Mesothelial cell of epicardium (in vitro differentiated cells): ENCODE measurements around the gene CDK5R2. TPM values are rescaled to one million over a fixed set of nuclear protein-coding genes. Genes with fewer than 3 reads are reported as not detected.
A peak's percentile ranks its signal among the peaks of the same experiment; 100 is the strongest.

Source experiments
- DNase-seq, 2 experiments: peaks; one replicate each; pipeline ENCODE4 v3.0.0; 2021; ENCODE audit warnings: low spot score in 2 of 2; ENCODE audit not compliant: unreplicated experiment in 2 of 2
- H3K27ac Mint-ChIP-seq: 2 replicates; pipeline ENCODE4 v1.8.0; 2021; ENCODE audit warnings: mixed read lengths
- H3K27me3 Mint-ChIP-seq: 2 replicates; pipeline ENCODE4 v1.8.0; 2021; ENCODE audit warnings: low read depth, mixed read lengths
- H3K36me3 Mint-ChIP-seq: 2 replicates; pipeline ENCODE4 v1.8.0; 2021; ENCODE audit warnings: mixed read lengths
- H3K4me1 Mint-ChIP-seq: 2 replicates; pipeline ENCODE4 v1.8.0; 2021; ENCODE audit warnings: mixed read lengths
- H3K4me3 Mint-ChIP-seq: 2 replicates; pipeline ENCODE4 v1.8.0; 2021; ENCODE audit warnings: mild to moderate bottlenecking, moderate library complexity, mixed read lengths
- H3K9me3 Mint-ChIP-seq: 2 replicates; pipeline ENCODE4 v1.8.0; 2021; ENCODE audit warnings: mixed read lengths
- total RNA-seq: library from RNA; stranded (reverse); gene quantifications from 3 replicates; pipeline ENCODE4 v1.2.1, GENCODE V29; 2021
- TF ChIP-seq, protein P1 (sequence below): fragments of 200-600 bp; sonication (generic); IDR thresholded peaks from one replicate; pipeline ENCODE4 v1.5.0; 2021; ENCODE audit warnings: antibody characterized with exemption; ENCODE audit not compliant: unreplicated experiment

Gene CDK5R2
- total RNA-seq, result 0.69 to 0.97 TPM (median 0.90 TPM) in 3 replicates

- Mint-ChIP-seq H3K4me1 (peaks cover 38% of the 10 kb centered on the region), H3K27me3 (peaks cover 81% of the 10 kb centered on the region), H3K9me3 (no peaks in the 10 kb centered on the region), H3K27ac (no peak within 1 kb of the TSS), H3K36me3 (no peaks in the 10 kb centered on the region), H3K4me3 (peak within 1 kb of the TSS; percentile 80)
- peak; percentile 85 to 94 for DNase-seq
- TF ChIP-seq, protein P1, sequence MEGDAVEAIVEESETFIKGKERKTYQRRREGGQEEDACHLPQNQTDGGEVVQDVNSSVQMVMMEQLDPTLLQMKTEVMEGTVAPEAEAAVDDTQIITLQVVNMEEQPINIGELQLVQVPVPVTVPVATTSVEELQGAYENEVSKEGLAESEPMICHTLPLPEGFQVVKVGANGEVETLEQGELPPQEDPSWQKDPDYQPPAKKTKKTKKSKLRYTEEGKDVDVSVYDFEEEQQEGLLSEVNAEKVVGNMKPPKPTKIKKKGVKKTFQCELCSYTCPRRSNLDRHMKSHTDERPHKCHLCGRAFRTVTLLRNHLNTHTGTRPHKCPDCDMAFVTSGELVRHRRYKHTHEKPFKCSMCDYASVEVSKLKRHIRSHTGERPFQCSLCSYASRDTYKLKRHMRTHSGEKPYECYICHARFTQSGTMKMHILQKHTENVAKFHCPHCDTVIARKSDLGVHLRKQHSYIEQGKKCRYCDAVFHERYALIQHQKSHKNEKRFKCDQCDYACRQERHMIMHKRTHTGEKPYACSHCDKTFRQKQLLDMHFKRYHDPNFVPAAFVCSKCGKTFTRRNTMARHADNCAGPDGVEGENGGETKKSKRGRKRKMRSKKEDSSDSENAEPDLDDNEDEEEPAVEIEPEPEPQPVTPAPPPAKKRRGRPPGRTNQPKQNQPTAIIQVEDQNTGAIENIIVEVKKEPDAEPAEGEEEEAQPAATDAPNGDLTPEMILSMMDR, result no peak
These were observed at the start of gene CDK5R2 for GRCh38 chr2:218959141-218959731. Gene CDK5R2 (plus strand): TSS chr2:218959666. CDS start chr2:218959821, 155 bp downstream.

DNA sequence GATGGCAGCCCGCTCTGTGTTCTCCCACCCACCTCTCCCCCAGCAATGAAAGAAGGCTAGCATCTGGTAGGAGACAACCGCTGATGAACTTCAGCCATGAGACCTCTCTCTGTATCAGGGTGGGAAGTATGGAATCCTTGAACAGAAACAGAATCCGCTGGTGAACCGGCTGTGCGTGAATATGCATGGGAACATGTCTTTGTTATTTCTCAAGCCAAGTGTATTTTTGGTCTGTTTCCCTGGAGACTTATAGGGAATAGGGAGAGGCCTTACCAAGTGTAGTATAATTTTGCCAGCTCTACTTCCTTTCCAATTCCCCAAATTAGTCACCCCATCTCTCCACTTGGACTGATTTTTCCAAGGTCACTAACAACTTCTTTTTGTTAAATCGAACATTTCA lies 48.7 kb upstream of the CDK5R2 start:
- no peaks in the 10 kb centered on the region for H3K9me3 Mint-ChIP-seq
- H3K4me1 Mint-ChIP-seq, result peaks cover 13% of the 10 kb centered on the region
- DNase-seq, result no peak
- H3K27ac Mint-ChIP-seq, result no peak overlapping the region
- H3K4me3 Mint-ChIP-seq, result no peak overlapping the region
- peaks cover 12% of the 10 kb centered on the region for H3K27me3 Mint-ChIP-seq
- TF ChIP-seq, protein P1, result no peak
- no peaks in the 10 kb centered on the region for H3K36me3 Mint-ChIP-seq

DNA sequence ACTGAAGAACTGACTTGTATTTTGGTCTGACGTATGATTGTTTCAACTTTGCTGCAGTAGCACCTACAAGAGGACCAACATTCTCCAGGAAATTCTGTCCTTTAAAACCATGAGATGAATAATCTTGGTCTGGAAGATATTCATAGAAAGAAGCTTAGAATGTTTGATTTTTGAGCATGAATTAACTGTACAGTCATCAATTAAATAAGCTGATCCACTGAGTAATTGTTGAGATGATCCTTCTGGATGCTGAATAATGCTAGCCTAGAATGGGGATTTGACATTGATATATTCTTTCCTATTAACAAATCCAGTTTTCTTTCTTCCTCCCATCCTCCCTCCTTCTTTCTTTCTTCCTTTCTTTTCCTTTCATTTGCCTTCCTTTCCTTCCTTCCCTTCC lies 39.0 kb upstream of the CDK5R2 start:
- H3K27me3 Mint-ChIP-seq, result no peaks in the 10 kb centered on the region
- peaks cover 15% of the 10 kb centered on the region for H3K9me3 Mint-ChIP-seq
- no peak overlapping the region for H3K4me3 Mint-ChIP-seq

GRCh38 chr2:218924757-218925156 lies 34.7 kb upstream of the CDK5R2 start:
- TF ChIP-seq, protein P1, result no peak
- Mint-ChIP-seq H3K4me1 (peaks cover 18% of the 10 kb centered on the region), H3K27me3 (no peaks in the 10 kb centered on the region), H3K4me3 (no peak overlapping the region), H3K27ac (no peak overlapping the region), H3K36me3 (peaks cover 15% of the 10 kb centered on the region), H3K9me3 (peaks cover 15% of the 10 kb centered on the region)
- no peak for DNase-seq

More for the DNA sequence above, 39.0 kb upstream of the CDK5R2 start:
- DNase-seq, result no peak
- no peak overlapping the region for H3K27ac Mint-ChIP-seq
- peaks cover 15% of the 10 kb centered on the region for H3K36me3 Mint-ChIP-seq
- TF ChIP-seq, protein P1, result no peak
- no peaks in the 10 kb centered on the region for H3K4me1 Mint-ChIP-seq

- DNase-seq, result no peak
- Mint-ChIP-seq H3K36me3 (peaks cover 15% of the 10 kb centered on the region), H3K4me1 (peaks cover 18% of the 10 kb centered on the region), H3K27ac (no peak overlapping the region), H3K27me3 (no peaks in the 10 kb centered on the region), H3K9me3 (peaks cover 22% of the 10 kb centered on the region), H3K4me3 (no peak overlapping the region)
- TF ChIP-seq, protein P1, result no peak
These were observed 34.0 kb upstream of the CDK5R2 start for GRCh38 chr2:218925434-218925833.

DNA sequence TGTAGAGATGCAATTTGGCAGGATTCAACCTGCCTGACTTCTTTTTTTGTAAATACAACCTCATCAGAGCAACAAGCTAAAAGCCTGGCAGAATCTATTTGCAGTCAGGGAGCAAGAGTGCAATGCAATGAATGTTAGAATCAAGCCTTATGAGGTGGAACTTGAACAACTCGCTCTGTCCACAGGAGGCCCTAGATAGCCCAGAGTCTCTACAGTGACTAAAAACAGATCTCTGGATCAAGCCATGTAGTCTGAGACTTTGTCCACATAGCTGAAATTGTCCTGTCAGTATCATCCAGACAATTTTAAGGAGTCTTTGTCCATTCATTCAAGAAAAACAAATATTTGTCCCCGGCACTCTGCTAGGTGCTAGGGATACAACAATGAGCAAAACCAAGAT lies 32.0 kb upstream of the CDK5R2 start:
- no peak for DNase-seq
- no peaks in the 10 kb centered on the region for H3K27me3 Mint-ChIP-seq
- peak overlapping the region; percentile 65 for H3K27ac Mint-ChIP-seq
- peaks cover 18% of the 10 kb centered on the region for H3K4me1 Mint-ChIP-seq
- TF ChIP-seq, protein P1, result no peak
- H3K4me3 Mint-ChIP-seq, result no peak overlapping the region
- peaks cover 14% of the 10 kb centered on the region for H3K36me3 Mint-ChIP-seq
- peaks cover 19% of the 10 kb centered on the region for H3K9me3 Mint-ChIP-seq
